Lung (tissue), 12 donors: ENCODE data around the gene ASCL2. TPM values are rescaled to one million over a fixed set of nuclear protein-coding genes. Genes with fewer than 3 reads are reported as not detected.

Experiments used
- ATAC-seq: fragments of 200-7000 bp; cut with Tn5 transposase; one replicate; pipeline ENCODE4 v1.9.1; 2020; ENCODE audit warnings: moderate number of reproducible peaks; ENCODE audit not compliant: insufficient read depth, low FRiP score
- DNase-seq, 3 donors: peaks; one replicate each; pipeline ENCODE4 v3.0.0-alpha.2; 2013 to 2017
- H3K27ac ChIP-seq, 2 donors: one replicate each; pipeline ENCODE4 v1.5.1; 2013; ENCODE audit warnings: mild to moderate bottlenecking in 2 of 2, moderate library complexity in 2 of 2, control low read depth in 1 of 2, inconsistent platforms in 1 of 2, low read depth in 1 of 2, low read length in 1 of 2
- H3K27me3 ChIP-seq, 3 donors: one replicate each; pipeline ENCODE4 v1.5.1; 2013; ENCODE audit warnings: low read length in 2 of 3; ENCODE audit not compliant: control insufficient read depth in 3 of 3, insufficient read depth in 3 of 3
- H3K36me3 ChIP-seq, 4 donors: one replicate each; pipeline ENCODE4 v1.5.1; 2013; ENCODE audit warnings: low read length in 4 of 4, mild to moderate bottlenecking in 1 of 4, moderate library complexity in 1 of 4; ENCODE audit not compliant: control insufficient read depth in 4 of 4, insufficient read depth in 4 of 4
- H3K4me1 ChIP-seq, 5 donors: one replicate each; pipeline ENCODE4 v1.5.1; 2013; ENCODE audit warnings: low read length in 5 of 5, mild to moderate bottlenecking in 2 of 5, moderate library complexity in 1 of 5; ENCODE audit not compliant: control insufficient read depth in 5 of 5, insufficient read depth in 5 of 5
- H3K4me3 ChIP-seq: one replicate; pipeline ENCODE4 v1.5.1; 2013; ENCODE audit warnings: mild to moderate bottlenecking, control low read depth, moderate library complexity
- H3K9ac ChIP-seq, 2 donors: one replicate each; pipeline ENCODE4 v1.5.1; 2013; ENCODE audit warnings: low read length in 2 of 2, control low read depth in 1 of 2; ENCODE audit not compliant: insufficient read depth in 1 of 2
- H3K9me3 ChIP-seq, 4 donors: one replicate each; pipeline ENCODE4 v1.5.1; 2013; ENCODE audit warnings: low read length in 3 of 4, mild to moderate bottlenecking in 1 of 4, moderate library complexity in 1 of 4; ENCODE audit not compliant: control insufficient read depth in 4 of 4, insufficient read depth in 3 of 4
- WGBS, 2 donors: extraction: QIAGEN DNeasy Blood & Tissue Kit; methylation state at CpG; one replicate each; pipeline ENCODE4 v1.1.7; 2013; 5-methylcytosine and 5-hydroxymethylcytosine counted together
- polyA plus RNA-seq, 2 donors: library from polyadenylated mRNA; stranded (reverse); fragments of 200-250 nt; gene quantifications; one replicate each; pipeline ENCODE4 v1.2.1, GENCODE V29; 2013
- total RNA-seq, 2 donors: library from RNA; depleted of rRNA in 1 of 2; stranded (reverse); fragments of >200 nt in 1 of 2; gene quantifications; one replicate each; pipeline ENCODE4 v1.2.1, GENCODE V29; 2014 to 2021
- TF ChIP-seq, protein P1 (sequence below): IDR thresholded peaks from 2 replicates; pipeline ENCODE4 v1.5.1; 2012; ENCODE audit warnings: mild to moderate bottlenecking; ENCODE audit errors: control extremely low read depth, extremely low read depth
- donor health status: control.
- donor health status: control.
- donor health status: Bipolar disorder and iron deficiency.
- donor health status: healthy.
- donor health status: DM: yes; HTN: yes; CAD: no.

The ASCL2 gene
- total and polyA plus RNA-seq, 4 donors, result 0.94 to 2.4 (median 2.2) TPM; not detected in 1

DNA sequence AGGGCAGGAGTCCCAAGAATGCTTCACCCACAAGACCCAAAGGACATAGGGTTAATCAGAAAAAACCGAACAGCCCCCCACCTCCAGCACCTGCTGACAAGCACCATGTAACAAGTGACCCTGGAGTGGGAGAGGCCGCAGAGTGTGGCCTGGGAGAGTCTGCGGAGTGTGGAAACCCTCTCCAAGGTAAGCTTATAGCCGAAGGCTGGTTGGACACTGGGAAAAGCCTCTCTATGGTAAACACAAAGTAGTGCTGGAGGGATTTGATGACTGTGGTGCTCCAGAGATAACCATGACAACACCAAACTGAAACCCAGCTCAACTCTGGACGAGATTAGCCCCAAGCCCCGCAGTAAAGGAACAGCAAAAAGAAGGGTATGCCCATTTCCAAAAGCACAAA lies 19.2 kb downstream of the ASCL2 start:
- TF ChIP-seq, protein P1, sequence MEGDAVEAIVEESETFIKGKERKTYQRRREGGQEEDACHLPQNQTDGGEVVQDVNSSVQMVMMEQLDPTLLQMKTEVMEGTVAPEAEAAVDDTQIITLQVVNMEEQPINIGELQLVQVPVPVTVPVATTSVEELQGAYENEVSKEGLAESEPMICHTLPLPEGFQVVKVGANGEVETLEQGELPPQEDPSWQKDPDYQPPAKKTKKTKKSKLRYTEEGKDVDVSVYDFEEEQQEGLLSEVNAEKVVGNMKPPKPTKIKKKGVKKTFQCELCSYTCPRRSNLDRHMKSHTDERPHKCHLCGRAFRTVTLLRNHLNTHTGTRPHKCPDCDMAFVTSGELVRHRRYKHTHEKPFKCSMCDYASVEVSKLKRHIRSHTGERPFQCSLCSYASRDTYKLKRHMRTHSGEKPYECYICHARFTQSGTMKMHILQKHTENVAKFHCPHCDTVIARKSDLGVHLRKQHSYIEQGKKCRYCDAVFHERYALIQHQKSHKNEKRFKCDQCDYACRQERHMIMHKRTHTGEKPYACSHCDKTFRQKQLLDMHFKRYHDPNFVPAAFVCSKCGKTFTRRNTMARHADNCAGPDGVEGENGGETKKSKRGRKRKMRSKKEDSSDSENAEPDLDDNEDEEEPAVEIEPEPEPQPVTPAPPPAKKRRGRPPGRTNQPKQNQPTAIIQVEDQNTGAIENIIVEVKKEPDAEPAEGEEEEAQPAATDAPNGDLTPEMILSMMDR, result no peak
- H3K9ac ChIP-seq, result no peak overlapping the region
- no peak for DNase-seq
- H3K4me3 ChIP-seq, result no peak overlapping the region
- H3K4me1 ChIP-seq, result no peaks in the 10 kb centered on the region
- no peaks in the 10 kb centered on the region for H3K27me3 ChIP-seq
- no peaks in the 10 kb centered on the region for H3K9me3 ChIP-seq
- no peak for ATAC-seq
- 94 to 95% methylated on average over 6 of the region's 6 CpGs for WGBS, 2 donors
- H3K27ac ChIP-seq, result no peak overlapping the region
- no peaks in the 10 kb centered on the region for H3K36me3 ChIP-seq

DNA sequence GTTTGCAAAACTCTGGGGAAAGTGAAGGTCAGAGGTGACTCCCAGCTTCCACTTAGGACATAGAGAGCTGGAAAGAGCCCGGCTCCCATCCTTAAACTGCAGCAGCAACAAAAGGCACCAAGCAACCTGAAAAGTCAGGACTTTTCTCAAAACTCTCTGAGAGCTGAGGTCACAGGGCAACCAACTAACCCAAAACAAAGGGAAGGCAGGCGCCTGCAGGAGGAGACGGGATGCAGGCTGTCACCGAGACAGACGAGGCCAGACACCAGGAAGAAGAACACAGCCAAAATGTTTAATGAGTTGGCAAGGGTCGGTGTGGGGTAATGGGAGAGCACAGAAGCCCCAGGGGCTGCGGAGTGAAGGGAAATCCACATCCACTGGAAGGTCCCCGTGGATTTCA lies 19.9 kb downstream of the ASCL2 start:
- Histone ChIP-seq H3K9me3 (no peaks in the 10 kb centered on the region), H3K4me3 (no peak overlapping the region), H3K36me3 (no peaks in the 10 kb centered on the region), H3K27me3 (no peaks in the 10 kb centered on the region), H3K9ac (no peak overlapping the region), H3K27ac (no peak overlapping the region), H3K4me1 (no peaks in the 10 kb centered on the region)
- DNase-seq (no peak), ATAC-seq (no peak)
- 81 to 84% methylated on average over 8 of the region's 8 CpGs for WGBS, 2 donors
- TF ChIP-seq, protein P1, result no peak

DNA sequence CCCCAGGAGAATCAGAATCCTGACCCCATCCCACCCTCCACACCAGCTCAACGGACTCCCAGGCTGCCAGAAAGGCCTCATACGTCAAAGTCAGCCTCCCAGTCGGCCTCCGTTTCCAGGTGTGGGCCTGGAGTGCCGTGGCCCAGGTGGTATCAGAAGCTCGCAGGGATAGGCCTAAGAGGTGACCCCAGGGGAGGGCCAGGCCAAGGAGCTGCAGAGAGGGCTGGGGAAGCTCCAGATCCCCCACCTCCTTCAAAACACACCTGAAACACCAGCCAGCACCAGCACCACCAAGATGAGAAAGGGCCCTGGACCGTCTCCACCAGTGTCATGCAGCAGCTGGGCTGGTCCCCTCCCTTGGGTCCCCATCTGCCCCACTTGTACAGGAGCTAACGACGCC lies 20.3 kb downstream of the ASCL2 start:
- ATAC-seq, result no peak

More for the DNA sequence above, 20.3 kb downstream of the ASCL2 start:
- H3K36me3 ChIP-seq, result no peaks in the 10 kb centered on the region
- H3K27me3 ChIP-seq, result no peaks in the 10 kb centered on the region
- H3K27ac ChIP-seq, result no peak overlapping the region
- H3K9me3 ChIP-seq, result no peaks in the 10 kb centered on the region
- DNase-seq, result no peak
- TF ChIP-seq, protein P1, result no peak
- H3K4me1 ChIP-seq, result no peaks in the 10 kb centered on the region
- H3K9ac ChIP-seq, result no peak overlapping the region
- WGBS, 2 donors, result 86 to 91% methylated on average over 9 of the region's 9 CpGs
- no peak overlapping the region for H3K4me3 ChIP-seq
